Measurements from ENCODE around the gene PCAT7. TPM values are rescaled to one million over a fixed set of nuclear protein-coding genes. Genes with fewer than 3 reads are reported as not detected.
A peak's percentile ranks its signal among the peaks of the same experiment; 100 is the strongest.
"Not testable (repeated sequence)": the region's sequence is repeated elsewhere in the genome, so short reads cannot be mapped to it uniquely, and the experiment has no call there.

The PCAT7 gene
- total RNA-seq = 0.10 TPM

GRCh38 chr9:94554439-94555331, at the start of gene PCAT7:
Gene PCAT7, plus strand, starts transcription at chr9:94555083.
- peak; percentile 4 for DNase-seq

- DNase-seq = not testable (repeated sequence)
Measured at GRCh38 chr9:94506370-94506769, 48.5 kb upstream of the PCAT7 start.

- no peak for DNase-seq
Measured at GRCh38 chr9:94507531-94508258, 47.2 kb upstream of the PCAT7 start.

GRCh38 chr9:94511134-94511954, 43.5 kb upstream of the PCAT7 start:
- DNase-seq = no peak

GRCh38 chr9:94511955-94512265, 43.0 kb upstream of the PCAT7 start:
- no peak for DNase-seq

GRCh38 chr9:94514722-94515121, 40.2 kb upstream of the PCAT7 start:
- no peak for DNase-seq

GRCh38 chr9:94517254-94517653, 37.6 kb upstream of the PCAT7 start:
- no peak for DNase-seq

- DNase-seq = no peak
Measured at GRCh38 chr9:94525396-94526035, 29.4 kb upstream of the PCAT7 start.

GRCh38 chr9:94526271-94526670, 28.6 kb upstream of the PCAT7 start:
- no peak for DNase-seq

- no peak for DNase-seq
Measured at GRCh38 chr9:94526951-94527350, 27.9 kb upstream of the PCAT7 start.

GRCh38 chr9:94528886-94529285, 26.0 kb upstream of the PCAT7 start:
- DNase-seq = no peak

- no peak for DNase-seq
Measured at GRCh38 chr9:94533155-94533554, 21.7 kb upstream of the PCAT7 start.

- DNase-seq = no peak
Measured at GRCh38 chr9:94533601-94534000, 21.3 kb upstream of the PCAT7 start.

- DNase-seq = no peak
Measured at GRCh38 chr9:94534901-94535300, 20.0 kb upstream of the PCAT7 start.

- DNase-seq = no peak
Measured at GRCh38 chr9:94538908-94539307, 16.0 kb upstream of the PCAT7 start.

GRCh38 chr9:94544335-94544734, 10.5 kb upstream of the PCAT7 start:
- not testable (repeated sequence) for DNase-seq

GRCh38 chr9:94545940-94546339, 8.9 kb upstream of the PCAT7 start:
- no peak for DNase-seq

- no peak for DNase-seq
Measured at GRCh38 chr9:94553029-94553938, 1.6 kb upstream of the PCAT7 start.

- no peak for DNase-seq
Measured at GRCh38 chr9:94554078-94554438, 825 bp upstream of the PCAT7 start.

- no peak for DNase-seq
Measured at GRCh38 chr9:94557376-94557775, 2.5 kb downstream of the PCAT7 start.

- DNase-seq = no peak
Measured at GRCh38 chr9:94560237-94560636, 5.4 kb downstream of the PCAT7 start.
